LNCaP clone FGC (cell line): ENCODE data around the gene MICAL2.

Experiments
- DNase-seq: peaks from one replicate; pipeline ENCODE4 v3.0.0-alpha.2; 2011; ENCODE audit warnings: low read depth
- H3K4me3 ChIP-seq: 2 replicates; pipeline ENCODE4 v1.5.1; 2011; ENCODE audit warnings: mild to moderate bottlenecking, low read depth, low read length, control low read depth
- TF ChIP-seq, protein P1 (sequence below): IDR thresholded peaks from 2 replicates; pipeline ENCODE4 v1.5.1; 2012; ENCODE audit warnings: mild to moderate bottlenecking; ENCODE audit not compliant: control insufficient read depth, insufficient read depth; ENCODE audit errors: extremely low read depth

The MICAL2 gene

GRCh38 chr11:12222055-12222792, 111.8 kb downstream of the MICAL2 start:
- no peak overlapping the region for H3K4me3 ChIP-seq
- DNase-seq = no peak
- TF ChIP-seq, protein P1, sequence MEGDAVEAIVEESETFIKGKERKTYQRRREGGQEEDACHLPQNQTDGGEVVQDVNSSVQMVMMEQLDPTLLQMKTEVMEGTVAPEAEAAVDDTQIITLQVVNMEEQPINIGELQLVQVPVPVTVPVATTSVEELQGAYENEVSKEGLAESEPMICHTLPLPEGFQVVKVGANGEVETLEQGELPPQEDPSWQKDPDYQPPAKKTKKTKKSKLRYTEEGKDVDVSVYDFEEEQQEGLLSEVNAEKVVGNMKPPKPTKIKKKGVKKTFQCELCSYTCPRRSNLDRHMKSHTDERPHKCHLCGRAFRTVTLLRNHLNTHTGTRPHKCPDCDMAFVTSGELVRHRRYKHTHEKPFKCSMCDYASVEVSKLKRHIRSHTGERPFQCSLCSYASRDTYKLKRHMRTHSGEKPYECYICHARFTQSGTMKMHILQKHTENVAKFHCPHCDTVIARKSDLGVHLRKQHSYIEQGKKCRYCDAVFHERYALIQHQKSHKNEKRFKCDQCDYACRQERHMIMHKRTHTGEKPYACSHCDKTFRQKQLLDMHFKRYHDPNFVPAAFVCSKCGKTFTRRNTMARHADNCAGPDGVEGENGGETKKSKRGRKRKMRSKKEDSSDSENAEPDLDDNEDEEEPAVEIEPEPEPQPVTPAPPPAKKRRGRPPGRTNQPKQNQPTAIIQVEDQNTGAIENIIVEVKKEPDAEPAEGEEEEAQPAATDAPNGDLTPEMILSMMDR = no peak

DNA sequence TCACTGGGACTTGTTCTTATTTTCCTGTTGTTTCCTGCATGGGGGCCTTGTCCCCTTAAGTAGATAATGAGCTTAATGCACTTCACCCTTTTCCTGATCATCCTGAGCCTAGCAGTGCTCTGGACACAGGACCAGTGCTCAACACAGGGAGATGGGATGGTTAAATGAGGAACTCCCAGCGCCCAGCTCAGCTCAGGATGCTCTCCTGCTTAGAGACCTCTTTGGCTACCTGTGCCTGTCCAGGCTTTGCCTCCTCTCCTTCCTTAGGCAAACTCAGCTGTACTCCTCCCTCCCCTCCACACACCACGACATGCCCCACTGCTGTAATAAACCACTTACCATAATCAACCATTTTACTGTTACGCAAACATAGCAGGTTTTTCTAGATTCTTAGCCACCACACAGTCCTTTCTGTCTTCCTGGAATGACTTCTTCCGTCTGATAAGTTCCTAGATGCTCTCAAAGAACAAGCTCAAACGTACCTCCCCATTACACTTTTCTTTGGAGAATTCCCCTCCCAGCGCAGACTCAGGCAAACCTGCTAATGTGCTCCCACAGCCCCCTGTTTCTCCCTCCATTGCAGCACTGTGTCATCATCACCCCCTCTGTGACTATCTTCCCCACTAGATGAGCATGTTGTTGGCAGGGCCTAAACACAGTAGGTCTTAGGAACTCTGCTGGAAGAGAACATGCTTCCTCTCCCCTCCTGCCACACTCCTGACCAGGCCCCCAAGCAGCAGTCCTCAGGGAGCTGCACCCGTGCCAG, 113.6 kb downstream of the MICAL2 start:
- DNase-seq = no peak
- TF ChIP-seq, protein P1 = no peak
- no peak overlapping the region for H3K4me3 ChIP-seq

- TF ChIP-seq, protein P1 = no peak
- DNase-seq = no peak
- H3K4me3 ChIP-seq = no peak overlapping the region
Observed at GRCh38 chr11:12224537-12224893, 114.1 kb downstream of the MICAL2 start.

DNA sequence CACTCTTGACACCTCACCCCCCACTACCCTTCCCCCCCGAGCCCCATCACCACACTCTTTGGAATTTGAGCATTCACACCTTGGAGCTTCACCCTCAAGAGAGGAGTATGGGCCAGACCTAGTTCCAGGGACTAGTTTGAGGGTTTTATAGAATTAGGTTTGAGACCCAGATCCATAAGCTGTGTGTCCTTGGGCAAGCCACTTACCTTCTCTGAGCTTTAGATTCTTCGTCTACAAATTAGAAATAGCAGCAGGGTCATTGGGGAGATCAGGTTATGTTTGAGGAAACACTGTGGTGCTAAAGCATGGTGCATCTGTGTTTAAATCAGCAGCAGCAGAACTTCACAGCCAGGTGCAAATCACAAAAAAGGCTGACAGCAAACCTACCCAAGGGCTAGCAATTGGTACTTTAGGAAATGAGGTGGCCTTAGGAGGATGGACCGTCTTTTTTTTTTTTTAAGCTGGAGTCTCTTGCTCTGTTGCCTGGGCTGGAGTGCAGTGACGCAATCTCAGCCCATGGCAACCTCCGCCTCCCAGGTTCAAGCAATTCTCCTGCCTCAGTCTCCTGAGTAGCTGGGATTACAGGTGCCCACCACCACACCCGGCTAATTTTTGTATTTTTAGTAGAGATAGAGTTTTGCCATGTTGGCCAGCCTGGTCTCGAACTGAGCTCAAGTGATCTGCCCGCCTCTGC, 114.8 kb downstream of the MICAL2 start:
- no peak for DNase-seq
- no peak overlapping the region for H3K4me3 ChIP-seq
- TF ChIP-seq, protein P1 = no peak

DNA sequence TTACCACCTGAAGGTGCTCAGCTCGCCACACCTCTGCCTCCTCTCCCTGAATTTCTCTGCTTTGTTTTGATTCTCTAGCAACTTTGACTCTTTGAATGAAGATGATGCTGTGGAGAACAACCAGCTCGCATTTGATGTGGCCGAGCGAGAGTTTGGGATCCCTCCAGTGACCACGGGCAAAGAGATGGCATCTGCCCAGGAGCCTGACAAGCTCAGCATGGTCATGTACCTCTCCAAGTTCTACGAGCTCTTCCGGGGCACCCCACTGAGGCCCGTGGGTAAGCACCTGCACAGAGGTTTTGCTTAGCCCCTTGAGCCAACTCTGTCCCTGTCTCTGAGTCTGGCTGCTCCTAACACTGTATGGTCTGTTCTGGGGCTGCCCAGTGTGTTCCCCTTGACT, 115.7 kb downstream of the MICAL2 start:
- TF ChIP-seq, protein P1 = no peak
- DNase-seq = no peak
- H3K4me3 ChIP-seq = no peak overlapping the region

GRCh38 chr11:12229450-12230229, 119.2 kb downstream of the MICAL2 start:
- no peak for DNase-seq
- TF ChIP-seq, protein P1 = no peak
- H3K4me3 ChIP-seq = no peak overlapping the region
